SKM-1 (cell line): ENCODE data around the gene RCC2.
"Not testable (repeated sequence)": the region's sequence is repeated elsewhere in the genome, so short reads cannot be mapped to it uniquely, and the experiment has no call there.

Source experiments
- DNase-seq: peaks from one replicate; lab custom pipeline; 2025; ENCODE audit not compliant: unreplicated experiment; lab: John Stamatoyannopoulos, UW

Gene RCC2

DNA sequence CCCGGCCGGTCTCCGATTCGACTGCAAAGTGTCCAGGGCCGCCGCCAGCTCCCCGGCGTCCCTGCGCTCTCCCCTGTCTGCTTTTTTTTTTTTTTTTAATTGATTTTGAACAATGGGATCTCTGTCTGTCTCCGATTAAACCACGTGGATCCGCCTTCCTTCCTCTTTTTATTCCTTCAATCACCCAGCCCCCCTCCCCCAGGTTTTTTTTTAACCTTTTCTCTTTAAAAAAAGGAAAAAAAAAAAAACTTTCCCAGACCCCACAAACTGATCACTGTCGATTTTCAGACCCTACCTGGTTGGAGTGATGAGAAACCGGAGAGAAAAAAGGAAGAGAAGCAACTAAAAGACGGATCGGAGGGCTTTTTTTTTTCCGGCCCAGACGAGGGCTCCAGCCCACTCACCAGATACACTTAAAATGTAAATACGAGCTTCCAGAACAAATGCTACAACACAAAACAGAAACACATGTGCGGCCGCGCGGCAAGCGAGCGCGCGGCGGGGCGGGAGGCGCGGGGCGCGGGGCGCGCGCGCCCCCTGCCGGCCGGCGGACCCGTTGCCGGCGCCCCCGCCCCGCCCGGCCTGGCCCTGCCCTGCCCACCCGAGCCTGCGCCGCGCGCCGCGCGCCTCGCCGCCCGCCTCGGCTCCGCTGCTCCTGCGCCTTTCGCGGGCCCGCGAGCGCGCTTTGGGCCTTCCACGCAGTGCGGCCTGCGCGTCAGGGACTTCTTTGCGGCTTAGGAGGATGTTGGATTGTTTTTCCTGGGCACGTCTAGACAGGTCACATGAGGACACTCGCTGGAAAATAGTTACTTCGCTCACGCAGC is at the start of gene RCC2:
RCC2 (minus strand) TSS at position 428 of the 824 bp plus-strand sequence. CDS start 1,163 bp downstream, outside the sequence.
- no peak for DNase-seq

DNA sequence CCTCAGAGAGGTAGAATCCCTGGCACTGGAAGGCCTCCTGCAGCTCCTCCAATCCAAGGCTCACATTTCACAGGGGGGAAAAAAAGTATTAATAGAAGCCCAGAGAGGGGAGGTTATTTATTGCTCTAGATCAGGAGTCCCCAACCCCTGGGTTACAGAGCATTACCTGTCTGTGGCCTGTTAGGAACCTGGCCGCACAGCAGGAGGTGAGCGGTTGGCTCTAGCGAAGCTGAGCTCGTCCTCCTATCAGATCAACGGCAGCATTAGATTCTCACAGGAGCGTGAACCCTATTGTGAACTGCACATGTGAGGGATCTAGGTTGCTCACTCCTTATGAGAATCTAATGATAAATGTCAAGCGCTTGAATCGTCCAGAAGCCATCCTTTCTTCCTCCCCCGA is 46.8 kb upstream of the RCC2 start:
- no peak for DNase-seq

DNA sequence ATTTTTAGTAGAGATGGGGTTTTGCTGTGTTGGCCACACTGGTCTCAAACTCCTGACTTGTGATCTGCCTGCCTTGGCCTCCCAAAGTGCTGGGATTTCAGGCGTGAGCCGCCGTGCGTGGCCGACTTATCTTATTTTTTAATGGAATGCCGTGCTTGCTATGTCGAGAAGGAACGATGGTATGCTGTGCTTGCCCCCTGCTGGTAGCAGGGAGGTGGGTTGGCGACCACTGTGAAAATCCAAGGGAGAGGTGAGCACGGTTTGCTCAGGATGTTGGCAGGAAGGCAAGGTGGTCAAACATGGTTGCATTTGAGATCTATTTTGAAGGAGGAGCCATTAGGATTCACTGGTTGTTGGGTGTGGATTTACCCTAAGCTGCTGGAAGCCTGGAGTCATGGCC is 45.8 kb upstream of the RCC2 start:
- no peak for DNase-seq

DNA sequence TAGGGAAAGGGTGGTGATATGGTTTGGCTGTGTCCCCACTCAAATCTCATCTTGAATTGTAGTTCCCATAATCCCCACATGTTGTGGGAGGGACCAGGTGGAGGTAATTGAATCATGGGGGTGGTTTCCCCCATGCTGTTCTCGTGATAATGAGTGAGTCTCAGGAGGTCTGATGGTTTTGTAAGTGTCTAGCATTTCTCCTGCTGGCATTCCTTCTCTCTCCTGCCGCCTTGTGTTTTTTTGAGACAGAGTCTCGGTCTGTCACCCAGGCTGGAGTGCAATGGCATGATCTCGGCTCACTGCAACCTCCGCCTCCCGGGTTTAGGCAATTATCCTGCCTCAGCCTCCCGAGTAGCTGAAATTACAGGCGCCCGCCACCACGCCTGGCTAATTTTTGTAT is 42.5 kb upstream of the RCC2 start:
- not testable (repeated sequence) for DNase-seq

- DNase-seq = no peak
Measured at GRCh38 chr1:17480846-17481245, 41.4 kb upstream of the RCC2 start.

GRCh38 chr1:17475752-17476151 is 36.3 kb upstream of the RCC2 start:
- no peak for DNase-seq

GRCh38 chr1:17474836-17475555 is 35.5 kb upstream of the RCC2 start:
- not testable (repeated sequence) for DNase-seq

DNA sequence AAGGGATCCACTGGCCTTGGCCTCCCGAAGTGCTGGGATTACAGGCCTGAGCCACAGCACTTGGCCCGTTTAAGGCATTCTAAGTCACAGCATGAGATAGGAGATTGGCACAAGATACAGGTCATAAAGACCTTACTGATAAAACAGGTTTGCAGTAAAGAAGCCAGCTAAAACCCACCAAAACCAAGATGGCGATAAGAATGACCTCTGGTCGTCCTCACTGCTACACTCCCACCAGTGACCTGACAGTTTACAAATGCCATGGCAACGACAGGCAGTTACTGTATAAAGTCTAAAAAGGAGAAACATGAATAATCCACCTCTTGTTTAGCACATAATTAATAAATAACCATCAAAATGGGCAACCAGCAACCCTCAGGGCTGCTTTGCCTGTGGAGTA is 33.3 kb upstream of the RCC2 start:
- DNase-seq = no peak

DNA sequence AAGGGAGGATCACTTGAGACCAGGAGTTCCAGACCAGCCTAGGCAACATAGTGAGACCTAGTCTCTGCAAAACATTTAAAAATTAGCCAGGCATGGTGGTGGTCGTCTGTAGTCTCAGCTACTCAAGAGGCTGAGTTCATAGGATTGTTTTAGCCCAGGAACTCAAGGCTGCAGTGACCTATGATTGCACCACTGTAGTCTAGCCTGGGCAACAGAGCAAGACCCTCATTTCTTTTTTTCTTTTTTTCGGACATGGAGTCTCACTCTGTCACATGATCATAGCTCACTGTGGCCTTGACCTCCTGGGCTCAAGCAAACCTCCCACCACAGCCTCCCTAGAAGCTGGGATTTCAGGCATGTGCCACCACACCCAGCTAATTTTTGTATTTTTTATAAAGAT is 31.9 kb upstream of the RCC2 start:
- no peak for DNase-seq

DNA sequence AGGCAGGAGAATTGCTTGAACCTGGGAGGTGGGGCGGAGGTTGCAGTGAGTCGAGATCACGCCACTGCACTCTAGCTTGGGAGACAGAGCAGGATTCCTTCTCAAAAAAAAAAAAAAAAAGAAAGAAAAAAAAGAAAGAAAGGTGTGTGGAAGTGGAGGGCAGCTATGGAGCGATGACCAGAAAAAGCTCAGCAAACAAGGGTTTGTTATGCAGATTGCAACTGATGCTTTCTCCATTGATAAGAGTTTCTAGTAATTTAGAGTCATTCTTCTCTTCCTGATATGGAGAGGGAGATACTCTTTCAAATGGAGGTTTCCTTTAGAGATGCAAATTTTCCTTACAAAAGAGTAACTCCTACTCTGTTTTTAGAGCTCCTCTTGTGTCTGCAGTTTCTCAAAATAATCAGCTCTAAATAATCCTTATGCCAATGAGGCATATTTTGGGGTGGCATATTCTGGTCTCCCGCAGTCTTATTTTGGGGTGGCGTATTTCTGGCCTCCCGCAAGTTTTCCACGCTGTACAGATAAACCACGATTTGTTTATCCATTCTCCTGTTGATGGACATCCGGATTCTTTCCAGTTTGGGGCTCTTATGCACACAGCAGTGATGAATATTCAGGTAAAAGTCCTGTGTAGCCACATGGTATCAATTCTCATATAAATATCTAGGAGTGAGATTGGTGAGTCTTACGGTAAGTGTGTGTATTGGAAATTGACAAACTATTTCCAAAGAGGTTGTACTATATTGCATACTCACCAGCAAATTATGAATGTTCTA is 30.7 kb upstream of the RCC2 start:
- no peak for DNase-seq

GRCh38 chr1:17468357-17469265 is 29.1 kb upstream of the RCC2 start:
- not testable (repeated sequence) for DNase-seq

- DNase-seq = no peak
Measured at GRCh38 chr1:17466359-17466758, 26.9 kb upstream of the RCC2 start.

- DNase-seq = no peak
Measured at GRCh38 chr1:17465228-17465627, 25.8 kb upstream of the RCC2 start.

DNA sequence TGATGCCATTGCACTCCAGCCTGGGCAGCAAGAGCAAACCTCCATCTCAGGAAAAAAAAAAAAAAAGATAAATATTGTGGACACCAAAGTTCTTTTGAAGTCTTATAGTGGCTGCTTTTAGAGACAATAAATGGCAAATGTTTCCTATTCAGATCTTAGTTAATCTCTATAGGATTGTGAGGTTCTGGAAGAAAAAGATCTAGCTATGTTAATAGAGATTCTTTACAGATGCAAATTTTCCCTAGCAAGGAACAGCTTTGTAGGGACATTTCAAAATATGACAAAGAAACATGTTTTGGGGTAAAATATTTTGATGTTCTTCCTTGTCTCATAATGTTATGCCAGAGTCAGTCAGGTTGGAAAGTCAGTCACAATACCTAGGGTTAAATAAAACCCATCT is 24.5 kb upstream of the RCC2 start:
- no peak for DNase-seq

DNA sequence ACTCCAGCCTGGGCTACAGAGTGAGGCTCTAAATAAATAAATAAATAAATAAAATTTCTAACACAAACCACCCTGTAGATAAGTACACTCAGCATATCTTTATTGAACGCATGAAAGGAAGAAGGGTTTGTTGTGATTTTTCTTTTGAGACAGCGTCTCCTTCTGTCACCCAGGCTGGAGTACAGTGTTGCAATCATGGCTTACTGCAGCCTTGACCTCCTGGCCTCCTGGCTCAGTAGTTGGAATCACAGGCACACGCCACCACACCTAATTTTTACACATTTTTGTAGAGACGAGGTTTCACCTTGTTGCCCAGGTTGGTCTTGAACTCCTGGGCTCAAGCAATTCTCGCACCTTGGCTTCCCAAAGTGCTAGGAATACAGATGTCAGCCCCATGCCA is 23.2 kb upstream of the RCC2 start:
- no peak for DNase-seq

DNA sequence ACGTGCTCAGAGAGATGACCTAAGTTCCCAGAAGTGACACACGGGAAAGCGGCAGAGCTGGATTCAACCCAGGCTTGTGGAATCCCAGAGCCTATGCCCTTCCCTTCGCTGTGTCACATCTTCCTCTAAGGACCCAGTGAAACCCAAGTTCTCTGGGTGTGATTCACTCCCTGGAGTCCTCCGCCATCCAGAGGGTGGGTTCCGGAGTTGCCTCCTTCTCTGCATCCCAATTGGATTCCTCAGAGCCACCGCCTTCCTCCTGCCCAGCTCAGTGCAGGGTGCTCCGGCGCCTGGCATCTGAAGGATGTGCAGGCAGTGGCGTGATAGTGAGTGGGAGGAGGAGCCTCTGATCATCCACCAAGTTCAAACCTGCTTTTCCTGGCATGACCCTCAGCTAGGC is 20.7 kb upstream of the RCC2 start:
- no peak for DNase-seq

- no peak for DNase-seq
Measured at GRCh38 chr1:17458794-17459193, 19.3 kb upstream of the RCC2 start.

GRCh38 chr1:17452686-17453085 is 13.2 kb upstream of the RCC2 start:
- no peak for DNase-seq

DNA sequence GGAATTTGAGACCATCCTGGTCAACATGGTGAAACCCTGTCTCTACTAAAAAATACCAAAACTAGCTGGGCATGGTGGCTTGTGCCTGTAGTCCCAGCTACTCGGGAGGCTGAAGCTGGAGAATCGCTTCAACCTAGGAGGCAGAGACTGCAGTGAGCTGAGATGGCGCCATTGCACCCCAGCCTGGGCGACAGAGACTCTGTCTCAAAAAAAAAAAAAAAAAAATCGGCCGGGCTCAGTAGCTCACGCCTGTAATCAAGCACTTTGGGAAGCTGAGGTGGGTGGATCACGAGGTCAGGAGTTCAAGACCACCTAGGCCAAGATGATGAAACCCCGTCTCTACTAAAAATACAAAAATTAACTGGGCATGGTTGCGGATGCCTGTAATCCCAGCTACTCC is 12.7 kb upstream of the RCC2 start:
- not testable (repeated sequence) for DNase-seq

DNA sequence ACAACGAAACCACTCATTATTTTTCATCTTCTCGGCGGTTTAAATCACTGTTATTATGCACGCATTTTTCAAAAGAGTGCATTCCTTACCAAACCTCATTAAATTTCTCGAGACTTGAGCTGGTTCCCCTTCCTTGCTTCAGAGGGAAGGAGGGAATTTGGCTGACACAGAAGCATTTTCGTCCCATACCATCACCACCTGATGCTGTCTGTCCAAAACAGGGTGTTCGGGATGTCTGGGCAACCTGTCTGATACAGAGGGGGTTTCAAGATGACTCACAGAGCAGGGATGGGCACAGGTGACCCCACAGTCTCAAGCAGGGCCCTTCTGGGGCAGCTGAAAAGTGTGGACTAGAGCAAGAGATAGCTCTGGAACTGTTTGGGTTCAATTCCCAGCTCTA is 12.3 kb upstream of the RCC2 start:
- no peak for DNase-seq
